GM12878 (cell line): ENCODE data around the gene DDR1.

Experiments used
- FOXM1 ChIP-seq: IDR thresholded peaks from 2 replicates; pipeline ENCODE4 v1.6.1; 2012; ENCODE audit warnings: low read depth, mild to moderate bottlenecking, inconsistent platforms, low read length, moderate library complexity
- REST ChIP-seq: IDR thresholded peaks from 2 replicates; pipeline ENCODE4 v1.6.1; 2012; ENCODE audit warnings: mild to moderate bottlenecking, low read depth, low read length
- SUPT20H ChIP-seq: IDR thresholded peaks from 2 replicates; pipeline ENCODE4 v1.6.1; 2011; ENCODE audit warnings: low read depth, mild to moderate bottlenecking, low read length, moderate library complexity, borderline replicate concordance; ENCODE audit not compliant: control insufficient read depth

GRCh38 chr6:30947231-30947630 lies 62.9 kb downstream of the DDR1 start:
- TF ChIP-seq REST, result no peak
- TF ChIP-seq FOXM1, result no peak
- TF ChIP-seq SUPT20H, result no peak
